ENCODE measurements around the gene MCUB. TPM values are rescaled to one million over a fixed set of nuclear protein-coding genes. Genes with fewer than 3 reads are reported as not detected.

Gene MCUB
- total RNA-seq, 4 donors from 2014 or later, result 6.5 to 18.5 (median 12.4) TPM

DNA sequence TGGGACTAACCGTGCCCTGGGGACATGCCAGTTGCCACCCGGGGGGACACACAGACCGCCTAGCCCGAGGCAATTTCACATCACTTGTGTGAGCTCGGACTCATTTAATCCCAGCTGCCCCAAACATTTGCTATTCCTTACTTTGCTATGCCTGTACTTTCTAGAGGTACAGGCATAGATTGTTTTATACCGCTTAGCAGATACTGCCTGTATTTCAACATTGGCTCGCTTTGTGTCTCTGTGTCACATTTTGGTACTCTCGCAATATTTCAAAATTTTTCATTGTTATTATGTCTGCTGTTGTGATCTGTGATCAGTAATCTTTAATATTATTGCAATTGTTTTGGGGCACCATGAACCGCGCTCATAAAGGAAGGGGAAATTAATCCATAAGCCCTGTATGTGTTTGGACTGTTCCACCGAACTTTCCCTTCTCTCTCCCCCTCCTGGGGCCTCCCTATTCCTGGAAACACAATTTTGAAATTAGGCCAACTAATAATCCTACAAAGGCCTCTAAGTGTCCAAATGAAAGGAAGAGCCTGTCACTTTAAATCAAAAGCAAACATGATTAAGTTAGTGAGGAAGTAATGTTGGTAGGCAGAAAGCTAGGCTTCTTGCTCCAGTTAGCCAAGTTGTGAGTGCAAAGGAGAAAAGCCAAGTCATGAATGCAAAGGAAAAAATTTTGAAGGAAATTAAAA, 143.8 kb downstream of the MCUB start:
- Histone ChIP-seq H3K27me3 (no peaks in the 10 kb centered on the region), H3K27ac (peak overlapping the region; percentile 42 to 83 (median 83)), H3K4me3 (replicated peaks in 1 of 3) (peak overlapping the region in 2 of 3 donors; percentile 19 to 61), H3K4me1 (peaks cover 14% of the 10 kb centered on the region in 2 donors), H3K36me3 (no peaks in the 10 kb centered on the region), H3K9me3 (no peaks in the 10 kb centered on the region)
- TF ChIP-seq POLR2A (IDR thresholded peaks at IDR 0.05) (no peak), CTCF (IDR thresholded peaks at IDR 0.05) (no peak)
- intact Hi-C loops (cut with DNase I), result loop anchor here (10.0 kb wide), 2 partner anchors 111 to 269 kb away; partner anchors contain the start of genes GAR1 and SEC24B
- WGBS, 2 donors, result 18 to 22% methylated on average over 7 to 11 of the region's 11 CpGs
- DNase-seq, result no peak

DNA sequence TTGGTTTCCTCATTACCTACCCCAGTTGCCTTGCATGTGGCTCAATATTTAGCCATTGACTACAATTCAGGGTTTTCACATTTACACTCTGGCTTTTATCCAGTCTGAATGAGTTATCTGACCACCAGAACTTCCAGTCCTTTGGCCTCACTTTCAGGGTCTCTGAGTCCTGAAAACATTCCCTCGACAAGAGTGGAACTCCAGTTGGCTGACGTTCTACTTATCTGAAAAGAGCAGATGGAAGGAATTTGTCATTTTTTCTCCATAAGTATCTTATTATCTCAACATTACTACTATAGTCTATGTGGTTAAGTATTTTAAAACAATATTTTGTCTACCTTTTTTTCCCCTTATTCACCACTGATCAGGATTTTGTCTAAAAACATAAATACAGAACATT, 148.4 kb downstream of the MCUB start:
- Histone ChIP-seq H3K36me3 (peaks cover 3 to 10% of the 10 kb centered on the region in 2 donors), H3K4me3 (replicated peaks in 1 of 3) (no peak overlapping the region), H3K9me3 (no peaks in the 10 kb centered on the region), H3K4me1 (peaks cover 5% of the 10 kb centered on the region in 2 donors), H3K27me3 (no peaks in the 10 kb centered on the region), H3K27ac (no peak overlapping the region)
- no peak for DNase-seq
- intact Hi-C loops (cut with DNase I), result loop anchor here (10.0 kb wide), 2 partner anchors 106 to 274 kb away; partner anchors contain the start of genes GAR1 and SEC24B
- 69 to 76% methylated on average over 2 of the region's 2 CpGs for WGBS, 2 donors
- TF ChIP-seq POLR2A (IDR thresholded peaks at IDR 0.05) (no peak), CTCF (IDR thresholded peaks at IDR 0.05) (no peak)

DNA sequence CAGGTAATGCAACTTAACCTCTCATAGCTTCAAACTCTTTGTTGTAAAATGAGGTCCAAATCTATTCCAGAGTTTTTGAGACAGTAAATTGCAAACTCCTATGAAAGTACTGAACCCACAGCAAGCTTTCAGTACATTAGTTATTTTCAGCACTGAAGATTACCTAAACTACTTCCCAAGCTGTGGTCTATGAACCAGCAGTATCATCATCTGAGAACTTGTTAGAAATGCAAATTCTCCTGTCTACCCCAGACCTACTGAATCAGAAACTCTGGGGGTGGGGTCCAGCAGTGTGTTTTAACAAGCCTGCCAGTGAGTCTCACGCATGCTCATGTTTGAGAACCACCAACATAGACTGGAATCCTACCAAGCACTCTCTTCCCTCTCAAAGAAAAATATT, 148.9 kb downstream of the MCUB start:
- no peak overlapping the region for H3K27ac ChIP-seq

DNA sequence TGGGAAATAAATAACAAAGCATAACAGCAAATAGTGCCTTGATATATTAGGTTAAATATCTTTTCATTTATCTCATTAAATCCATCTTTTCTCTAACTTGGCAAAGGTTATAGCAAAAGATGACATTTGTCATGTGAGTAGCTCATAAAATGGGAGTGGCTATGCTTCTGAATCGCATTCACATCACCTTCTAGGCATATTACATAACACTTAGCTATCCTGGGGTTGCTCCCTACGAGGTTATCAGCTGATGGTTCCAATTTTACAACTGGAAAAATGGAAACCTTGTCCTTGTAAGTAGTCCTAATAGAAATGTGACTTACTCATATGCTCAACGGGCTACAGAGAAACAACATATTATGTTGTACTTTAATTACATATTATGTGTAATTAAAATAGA, 153.5 kb downstream of the MCUB start:
- Histone ChIP-seq H3K36me3 (peaks cover 15 to 26% of the 10 kb centered on the region in 2 donors), H3K4me3 (replicated peaks in 1 of 3) (no peak overlapping the region), H3K27me3 (no peaks in the 10 kb centered on the region), H3K4me1 (no peaks in the 10 kb centered on the region), H3K27ac (no peak overlapping the region), H3K9me3 (no peaks in the 10 kb centered on the region)
- 97% methylated on average over 3 of the region's 3 CpGs for WGBS, 2 donors
- TF ChIP-seq POLR2A (IDR thresholded peaks at IDR 0.05), result no peak
- intact Hi-C loops (cut with DNase I), result no loop called here
- no peak for DNase-seq

More for the DNA sequence above, 148.9 kb downstream of the MCUB start:
- TF ChIP-seq POLR2A (IDR thresholded peaks at IDR 0.05) (no peak), CTCF (IDR thresholded peaks at IDR 0.05) (no peak)
- H3K4me3 ChIP-seq (replicated peaks in 1 of 3), result no peak overlapping the region
- peaks cover 4 to 5% of the 10 kb centered on the region in 2 donors for H3K4me1 ChIP-seq
- intact Hi-C loops (cut with DNase I), result loop anchor here (10.0 kb wide), 2 partner anchors 106 to 274 kb away; partner anchors contain the start of genes GAR1 and SEC24B
- 94 to 97% methylated on average over 1 of the region's 1 CpG for WGBS, 2 donors
- no peaks in the 10 kb centered on the region for H3K9me3 ChIP-seq
- H3K27me3 ChIP-seq, result no peaks in the 10 kb centered on the region
- peaks cover 9 to 14% of the 10 kb centered on the region in 2 donors for H3K36me3 ChIP-seq
- no peak for DNase-seq

DNA sequence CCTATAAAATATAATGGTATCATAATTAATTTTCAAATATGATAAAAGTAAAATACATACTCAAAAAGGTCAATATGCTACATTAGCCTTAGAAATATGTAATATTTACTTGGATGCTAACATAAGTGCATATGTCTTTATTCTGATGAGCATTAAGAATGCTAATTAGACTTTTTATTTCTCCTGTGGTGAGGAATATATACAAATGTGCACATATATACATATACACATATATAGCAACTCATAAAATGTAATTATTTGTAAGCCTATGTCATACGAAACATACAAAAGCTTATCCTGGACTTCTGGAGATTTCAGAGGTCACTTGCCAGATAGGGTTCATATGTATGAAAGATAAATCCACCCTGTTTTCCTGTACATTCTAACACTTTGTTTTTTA, 158.7 kb downstream of the MCUB start:
- H3K9me3 ChIP-seq, result no peaks in the 10 kb centered on the region
- H3K4me3 ChIP-seq (replicated peaks in 1 of 3), result no peak overlapping the region
- intact Hi-C loops (cut with DNase I), result no loop called here
- H3K27me3 ChIP-seq, result no peaks in the 10 kb centered on the region
- peaks cover 8 to 13% of the 10 kb centered on the region in 2 donors for H3K36me3 ChIP-seq
- no peak for DNase-seq
- H3K4me1 ChIP-seq, result no peaks in the 10 kb centered on the region
- TF ChIP-seq POLR2A (IDR thresholded peaks at IDR 0.05), result no peak
- TF ChIP-seq CTCF (IDR thresholded peaks at IDR 0.05), result no peak
- no peak overlapping the region for H3K27ac ChIP-seq
- 92 to 100% methylated on average over 1 of the region's 1 CpG for WGBS, 2 donors

All from thyroid gland (tissue), 4 donors.